Erythroblast (primary cell): ENCODE data around the gene SPNS3.

Experiments
- DNase-seq, 2 experiments: peaks; one replicate each; lab custom pipeline; 2025; lab: John Stamatoyannopoulos, UW
- GATA1 ChIP-seq: IDR thresholded peaks from 2 replicates; pipeline ENCODE4 v1.6.1; 2011; ENCODE audit warnings: low read depth, mild to moderate bottlenecking, control low read depth, low read length, moderate library complexity
- POLR2A ChIP-seq: IDR thresholded peaks from 2 replicates; pipeline ENCODE4 v1.6.1; 2011; ENCODE audit warnings: mild to moderate bottlenecking, low read length

The SPNS3 gene

GRCh38 chr17:4509923-4510617 is 76.3 kb downstream of the SPNS3 start:
- TF ChIP-seq POLR2A, result no peak
- TF ChIP-seq GATA1, result no peak
- DNase-seq, result no peak

- DNase-seq, result no peak
- TF ChIP-seq POLR2A, result no peak
- TF ChIP-seq GATA1, result no peak
These were observed 76.8 kb downstream of the SPNS3 start for GRCh38 chr17:4510618-4510941.

- DNase-seq, result no peak
- TF ChIP-seq GATA1 (no peak), POLR2A (no peak)
These were observed 77.6 kb downstream of the SPNS3 start for GRCh38 chr17:4511199-4511932.

DNA sequence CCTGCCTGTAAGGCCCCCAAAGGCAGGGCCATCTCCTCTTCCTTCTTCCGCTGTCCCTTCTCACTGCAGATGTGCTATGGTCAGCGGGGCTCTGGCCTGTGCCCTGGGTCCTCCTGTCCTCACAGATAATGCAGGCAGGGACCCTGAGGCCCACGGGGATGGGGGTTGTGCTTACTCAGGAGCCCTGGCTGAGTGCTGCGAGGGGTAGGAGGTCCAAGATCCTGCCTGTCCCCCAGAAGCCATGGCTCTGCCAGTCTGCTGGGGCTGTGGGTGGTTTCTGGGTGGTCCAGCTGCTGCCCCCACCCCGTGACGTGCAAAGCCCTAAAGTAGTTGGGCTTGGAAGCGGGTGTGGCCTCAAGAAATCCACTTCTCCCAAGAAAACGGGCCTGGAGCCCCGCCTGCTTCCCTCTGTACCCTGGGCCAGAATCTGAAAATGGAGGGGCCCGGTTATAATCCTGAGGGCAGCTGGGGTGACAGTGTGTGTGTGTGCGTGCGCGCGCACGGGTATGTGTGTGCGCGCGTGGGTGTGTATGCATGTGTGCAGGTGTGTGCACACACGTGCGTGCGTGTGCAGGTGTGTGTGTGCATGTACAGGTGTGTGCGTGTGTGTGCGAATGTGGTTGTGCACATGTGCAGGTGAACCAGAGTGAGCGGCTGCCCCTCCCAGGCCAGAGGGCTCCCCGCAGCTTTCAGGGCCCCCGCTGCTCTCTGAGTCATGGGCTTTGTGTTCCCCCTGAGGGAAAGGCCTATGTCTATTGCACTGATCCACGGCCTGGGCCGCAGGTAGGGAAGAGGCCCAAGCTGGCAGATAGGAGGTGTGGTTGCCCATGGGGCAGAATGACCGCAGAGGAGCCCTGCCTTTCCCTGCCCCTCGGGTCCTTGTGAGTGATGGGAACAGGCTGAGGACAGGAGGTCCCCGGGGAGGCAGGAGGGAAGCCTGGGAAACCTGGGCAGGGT is 78.7 kb downstream of the SPNS3 start:
- no peak for DNase-seq
- no peak for TF ChIP-seq POLR2A
- TF ChIP-seq GATA1, result no peak

GRCh38 chr17:4513113-4514032 is 79.6 kb downstream of the SPNS3 start:
- no peak for TF ChIP-seq GATA1
- TF ChIP-seq POLR2A, result no peak
- no peak for DNase-seq

DNA sequence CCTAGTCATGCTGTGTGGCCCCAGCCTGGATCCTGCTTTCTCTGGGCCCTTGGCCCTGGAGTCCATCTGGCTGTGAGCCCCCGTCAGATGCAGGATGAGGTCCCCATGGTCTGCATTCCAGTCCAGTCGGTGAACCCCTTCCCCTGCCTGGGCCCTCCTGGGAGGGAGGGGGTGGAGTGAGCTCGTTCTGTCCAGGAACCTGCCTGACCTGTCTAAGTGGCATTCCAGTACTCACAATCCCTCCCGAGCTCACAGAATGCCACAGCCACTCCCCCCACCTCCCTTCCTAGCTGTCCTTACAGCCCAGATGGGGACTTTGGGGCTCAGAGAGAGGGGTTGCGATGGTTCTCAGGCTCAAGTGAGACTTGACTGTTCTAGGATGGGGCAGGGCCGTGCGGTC is 80.5 kb downstream of the SPNS3 start:
- DNase-seq, result no peak
- TF ChIP-seq POLR2A, result no peak
- no peak for TF ChIP-seq GATA1

DNA sequence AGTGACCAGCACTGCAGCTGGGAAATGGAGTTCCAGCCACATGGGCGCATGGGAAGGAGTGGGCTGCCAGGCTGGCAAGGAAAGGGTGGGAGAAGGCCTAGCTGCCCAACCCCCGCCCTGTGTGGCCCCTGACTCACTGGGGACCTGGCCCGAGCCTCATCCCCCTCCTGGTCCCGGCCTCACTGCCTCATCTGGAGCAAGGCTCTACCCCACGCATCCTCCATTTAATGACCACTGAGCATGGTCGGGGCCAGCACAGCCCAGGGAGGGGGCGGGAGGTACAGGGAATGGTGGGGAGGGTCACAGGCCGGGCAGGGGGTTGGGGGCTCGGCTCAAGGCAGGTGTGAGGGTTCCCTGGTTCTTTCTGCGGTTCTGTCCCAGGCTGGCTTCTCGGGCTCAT is 81.0 kb downstream of the SPNS3 start:
- TF ChIP-seq GATA1 (no peak), POLR2A (no peak)

DNA sequence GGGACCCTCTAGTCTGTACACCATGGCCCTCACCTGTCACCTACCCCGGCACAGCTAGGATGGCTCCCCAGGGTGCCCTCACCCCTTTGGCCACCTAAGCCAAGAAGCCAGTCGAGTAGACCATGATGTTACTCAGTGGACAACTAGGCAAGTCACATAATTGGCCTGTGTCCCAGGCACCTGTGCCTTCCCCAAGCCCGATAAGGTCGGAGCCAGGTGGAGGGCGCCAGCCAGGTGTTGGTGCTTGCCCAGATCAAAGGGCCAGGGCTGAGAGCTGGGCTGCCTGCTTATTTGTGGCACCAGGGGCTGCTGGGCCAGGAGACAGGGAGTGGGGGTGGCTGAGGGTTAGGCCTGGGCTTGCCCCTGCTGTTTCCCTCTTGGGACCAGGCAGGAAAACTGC is 81.8 kb downstream of the SPNS3 start:
- TF ChIP-seq GATA1 (no peak), POLR2A (no peak)
- no peak for DNase-seq

More for the DNA sequence above, 81.0 kb downstream of the SPNS3 start:
- no peak for DNase-seq

DNA sequence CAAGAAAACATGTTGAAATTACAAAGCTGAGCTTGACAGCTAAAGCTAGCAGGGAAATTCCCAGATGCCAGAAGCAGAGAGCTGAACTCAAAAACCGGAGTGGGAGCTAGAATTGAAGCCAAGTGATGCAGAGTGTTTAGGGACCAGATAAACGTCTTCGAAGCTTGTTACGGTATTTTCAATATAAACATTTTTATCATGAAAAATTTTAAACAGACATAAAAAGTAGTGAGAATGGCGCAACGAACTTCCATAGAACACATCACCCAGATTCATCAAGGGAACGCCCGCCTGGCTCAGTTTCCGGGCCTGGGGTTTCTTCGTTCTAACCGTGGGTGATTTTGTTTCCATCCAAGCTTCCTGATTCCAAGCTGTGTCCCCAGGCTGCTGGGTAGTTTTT is 83.0 kb downstream of the SPNS3 start:
- TF ChIP-seq POLR2A (no peak), GATA1 (no peak)
- DNase-seq, result no peak

DNA sequence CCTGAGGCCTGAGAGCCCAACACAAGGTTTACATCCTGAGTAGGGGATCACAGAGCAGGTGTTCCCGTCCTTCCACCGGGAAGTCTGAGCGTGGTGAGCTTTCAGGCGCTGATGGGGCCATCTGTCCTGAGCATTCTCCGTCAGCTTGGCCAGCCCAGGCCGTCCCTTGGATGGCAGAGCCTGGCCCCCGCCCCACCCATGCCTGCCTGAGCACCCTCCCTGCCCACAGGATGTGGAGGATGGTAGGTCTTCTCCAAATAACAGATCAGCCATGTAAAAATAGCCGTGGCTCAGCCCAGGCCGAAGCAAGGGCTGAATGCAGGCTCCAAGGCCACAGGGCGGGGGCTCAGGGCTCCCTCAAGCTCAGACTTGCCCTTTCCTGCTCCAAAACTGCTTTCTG is 85.2 kb downstream of the SPNS3 start:
- TF ChIP-seq POLR2A, result no peak
- no peak for TF ChIP-seq GATA1
- no peak for DNase-seq

- DNase-seq, result no peak
- TF ChIP-seq POLR2A (no peak), GATA1 (no peak)
These were observed 85.6 kb downstream of the SPNS3 start for GRCh38 chr17:4519361-4519788.

GRCh38 chr17:4520060-4520893 is 86.5 kb downstream of the SPNS3 start:
- no peak for TF ChIP-seq GATA1
- DNase-seq, result no peak
